Measurements from ENCODE around the gene POMGNT2. TPM values are rescaled to one million over a fixed set of nuclear protein-coding genes. Genes with fewer than 3 reads are reported as not detected.

Gene POMGNT2
- total RNA-seq, 2 donors from 2014 or later = 12.7 to 14.5 TPM

- TF ChIP-seq CTCF (conservative IDR thresholded peaks at IDR 0.05) = no peak
Observed at GRCh38 chr3:43061101-43061895, 44.6 kb downstream of the POMGNT2 start.

GRCh38 chr3:43059456-43059855 is 46.4 kb downstream of the POMGNT2 start:
- no peak overlapping the region for H3K4me3 Mint-ChIP-seq
- no peaks in the 10 kb centered on the region for H3K36me3 ChIP-seq (ENCODE audit: control insufficient read depth, insufficient read depth, low read length)
- peaks cover 25% of the 10 kb centered on the region for H3K9me3 ChIP-seq (ENCODE audit: control insufficient read depth, low read length)
- H3K9ac ChIP-seq (ENCODE audit: extremely low read depth, low read length, poor library complexity, severe bottlenecking) = no peak overlapping the region
- H3K27ac ChIP-seq (ENCODE audit: low read depth, low read length) = no peak overlapping the region
- 90 to 100% methylated on average over 1 of the region's 1 CpG for WGBS, 2 experiments (ENCODE audit: insufficient coverage in 1 of 2, insufficient read length in 1 of 2)
- H3K4me1 Mint-ChIP-seq = peaks cover 27% of the 10 kb centered on the region
- DNase-seq = no peak
- H3K27me3 ChIP-seq (ENCODE audit: control insufficient read depth, insufficient read depth, low read length, poor library complexity, severe bottlenecking) = no peaks in the 10 kb centered on the region
- H3K9me3 Mint-ChIP-seq = peaks cover 17% of the 10 kb centered on the region
- H3K4me1 ChIP-seq (ENCODE audit: control insufficient read depth, insufficient read depth, low read length) = peaks cover 16% of the 10 kb centered on the region
- peaks cover 13% of the 10 kb centered on the region for H3K27me3 Mint-ChIP-seq (ENCODE audit: insufficient read depth)
- H3K27ac Mint-ChIP-seq = no peak overlapping the region
- no peak overlapping the region for H3K4me3 ChIP-seq (ENCODE audit: low read length)
- no peak for TF ChIP-seq CTCF (conservative IDR thresholded peaks at IDR 0.05)
- H3K36me3 Mint-ChIP-seq (ENCODE audit: low read depth) = peaks cover 2% of the 10 kb centered on the region

More at GRCh38 chr3:43061101-43061895, 44.6 kb downstream of the POMGNT2 start:
- Mint-ChIP-seq H3K4me1 (peaks cover 21% of the 10 kb centered on the region), H3K9me3 (peaks cover 21% of the 10 kb centered on the region), H3K36me3 (ENCODE audit: low read depth) (peaks cover 2% of the 10 kb centered on the region), H3K27me3 (ENCODE audit: insufficient read depth) (peaks cover 7% of the 10 kb centered on the region), H3K4me3 (no peak overlapping the region), H3K27ac (peak overlapping the region; percentile 53)
- WGBS, 2 experiments (ENCODE audit: insufficient coverage in 1 of 2, insufficient read length in 1 of 2) = 94 to 100% methylated on average over 5 to 8 of the region's 8 CpGs
- Histone ChIP-seq H3K36me3 (ENCODE audit: control insufficient read depth, insufficient read depth, low read length) (no peaks in the 10 kb centered on the region), H3K9me3 (ENCODE audit: control insufficient read depth, low read length) (peaks cover 28% of the 10 kb centered on the region), H3K27me3 (ENCODE audit: control insufficient read depth, insufficient read depth, low read length, poor library complexity, severe bottlenecking) (no peaks in the 10 kb centered on the region), H3K4me3 (ENCODE audit: low read length) (no peak overlapping the region), H3K27ac (ENCODE audit: low read depth, low read length) (no peak overlapping the region), H3K9ac (ENCODE audit: extremely low read depth, low read length, poor library complexity, severe bottlenecking) (no peak overlapping the region), H3K4me1 (ENCODE audit: control insufficient read depth, insufficient read depth, low read length) (peaks cover 8% of the 10 kb centered on the region)
- DNase-seq = no peak

- Histone ChIP-seq H3K4me3 (ENCODE audit: low read length) (no peak overlapping the region), H3K9me3 (ENCODE audit: control insufficient read depth, low read length) (peaks cover 11% of the 10 kb centered on the region), H3K27me3 (ENCODE audit: control insufficient read depth, insufficient read depth, low read length, poor library complexity, severe bottlenecking) (no peaks in the 10 kb centered on the region), H3K27ac (ENCODE audit: low read depth, low read length) (no peak overlapping the region), H3K4me1 (ENCODE audit: control insufficient read depth, insufficient read depth, low read length) (peaks cover 18% of the 10 kb centered on the region), H3K9ac (ENCODE audit: extremely low read depth, low read length, poor library complexity, severe bottlenecking) (no peak overlapping the region), H3K36me3 (ENCODE audit: control insufficient read depth, insufficient read depth, low read length) (no peaks in the 10 kb centered on the region)
- no peak for TF ChIP-seq CTCF (conservative IDR thresholded peaks at IDR 0.05)
- 93 to 94% methylated on average over 5 to 15 of the region's 15 CpGs for WGBS, 2 experiments (ENCODE audit: insufficient coverage in 1 of 2, insufficient read length in 1 of 2)
- peak; percentile 36 for DNase-seq
- H3K4me3 Mint-ChIP-seq = no peak overlapping the region
- peaks cover 33% of the 10 kb centered on the region for H3K27me3 Mint-ChIP-seq (ENCODE audit: insufficient read depth)
- H3K36me3 Mint-ChIP-seq (ENCODE audit: low read depth) = peaks cover under 1% of the 10 kb centered on the region
- peaks cover 13% of the 10 kb centered on the region for H3K9me3 Mint-ChIP-seq
- no peak overlapping the region for H3K27ac Mint-ChIP-seq
- peaks cover 19% of the 10 kb centered on the region for H3K4me1 Mint-ChIP-seq
Observed at GRCh38 chr3:43055806-43056770, 49.8 kb downstream of the POMGNT2 start.
